Measurements from ENCODE around the gene NOX5. TPM values are rescaled to one million over a fixed set of nuclear protein-coding genes. Genes with fewer than 3 reads are reported as not detected.

NOX5 gene
- total and polyA plus RNA-seq, 2 of the 13 experiments (the other 11 are each of a cell fraction or from before 2014, with no cell fraction given): not detected

DNA sequence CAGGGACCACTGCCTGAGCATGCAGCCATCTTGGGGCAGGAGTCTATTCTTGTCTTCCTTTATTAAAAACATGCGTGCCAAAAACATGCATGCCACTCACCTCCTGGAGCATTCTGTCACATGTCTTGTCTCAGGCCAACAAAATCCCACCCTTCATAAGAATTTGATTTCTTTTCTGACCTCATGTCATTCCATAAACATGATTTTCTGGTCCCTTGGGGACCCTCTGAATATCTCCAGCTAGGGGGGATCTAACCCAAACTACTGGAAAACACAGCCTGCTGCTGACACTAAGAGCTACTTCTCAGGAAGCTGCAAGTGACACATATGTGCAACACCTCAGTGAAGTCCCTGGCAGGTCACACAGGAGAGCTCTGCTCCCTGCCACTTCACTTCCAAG is 26.8 kb upstream of the NOX5 start:
- H3K4me2 ChIP-seq (ENCODE audit: low read depth, low read length): no peak overlapping the region
- H2AFZ ChIP-seq (ENCODE audit: low read length): no peak overlapping the region
- ATAC-seq: no peak
- no peaks in the 10 kb centered on the region for H3K9me3 ChIP-seq (ENCODE audit: low read length)
- CTCF ChIA-PET (ENCODE audit: low intra/inter-chr PET ratio, low total read pairs): no interaction called here
- no peak for TF ChIP-seq KLF16 (CRISPR knock-in tag; IDR thresholded peaks at IDR 0.05)
- TF ChIP-seq ZNF629 (CRISPR knock-in tag; conservative IDR thresholded peaks at IDR 0.05): no peak
- TF ChIP-seq ONECUT2 (CRISPR knock-in tag; IDR thresholded peaks at IDR 0.05): no peak
- TF ChIP-seq SATB2 (CRISPR knock-in tag; IDR thresholded peaks at IDR 0.05): no peak
- TF ChIP-seq HNRNPUL1 (IDR thresholded peaks at IDR 0.05; ENCODE audit: low read depth, low read length): no peak
- TF ChIP-seq HHEX (CRISPR knock-in tag; IDR thresholded peaks at IDR 0.05): no peak
- no peaks in the 10 kb centered on the region for H3K4me1 ChIP-seq (ENCODE audit: insufficient read depth, low read length)
- H4K20me1 ChIP-seq (ENCODE audit: insufficient read depth, low read length): no peaks in the 10 kb centered on the region
- DNase-seq (ENCODE audit: low spot score): no peak
- no peak overlapping the region for H3K4me3 ChIP-seq (replicated peaks in 1 of 3; ENCODE audit: insufficient read depth in 1 of 3, low read depth in 2 of 3, low read length in 3 of 3)
- WGBS (ENCODE audit: low lambda C conversion rate): 82% methylated on average over 1 of the region's 1 CpG
- no peak for FAIRE-seq
- intact Hi-C loops (cut with micrococcal nuclease; ENCODE audit: unreplicated experiment) (no loop called here), in situ Hi-C loops (cut with HindIII; ENCODE audit: extremely low pct_ligation_motif_present, low pct_unique_long_range_greater_than_20kb) (no loop called here)
- H3K27ac ChIP-seq (ENCODE audit: extremely low read length, insufficient read depth, low read length): no peak overlapping the region
- BruUV-seq (replicated peaks): no TSS peak
- no peak overlapping the region for H3K9ac ChIP-seq (ENCODE audit: insufficient read depth, low read depth, low read length)
- POLR2A ChIA-PET: no interaction called here
- no peaks in the 10 kb centered on the region for H3K36me3 ChIP-seq (replicated peaks in 1 of 2; ENCODE audit: control insufficient read depth in 1 of 2, insufficient read depth in 2 of 2, low read length in 2 of 2)
- H3K79me2 ChIP-seq (ENCODE audit: insufficient read depth, low read length): no peaks in the 10 kb centered on the region
- H3K27me3 ChIP-seq (ENCODE audit: control insufficient read depth in 1 of 2, insufficient read depth in 2 of 2, low read length in 2 of 2): peaks cover 0 to 6% of the 10 kb centered on the region in 2 experiments; a peak in 1 of 5 replicates

DNA sequence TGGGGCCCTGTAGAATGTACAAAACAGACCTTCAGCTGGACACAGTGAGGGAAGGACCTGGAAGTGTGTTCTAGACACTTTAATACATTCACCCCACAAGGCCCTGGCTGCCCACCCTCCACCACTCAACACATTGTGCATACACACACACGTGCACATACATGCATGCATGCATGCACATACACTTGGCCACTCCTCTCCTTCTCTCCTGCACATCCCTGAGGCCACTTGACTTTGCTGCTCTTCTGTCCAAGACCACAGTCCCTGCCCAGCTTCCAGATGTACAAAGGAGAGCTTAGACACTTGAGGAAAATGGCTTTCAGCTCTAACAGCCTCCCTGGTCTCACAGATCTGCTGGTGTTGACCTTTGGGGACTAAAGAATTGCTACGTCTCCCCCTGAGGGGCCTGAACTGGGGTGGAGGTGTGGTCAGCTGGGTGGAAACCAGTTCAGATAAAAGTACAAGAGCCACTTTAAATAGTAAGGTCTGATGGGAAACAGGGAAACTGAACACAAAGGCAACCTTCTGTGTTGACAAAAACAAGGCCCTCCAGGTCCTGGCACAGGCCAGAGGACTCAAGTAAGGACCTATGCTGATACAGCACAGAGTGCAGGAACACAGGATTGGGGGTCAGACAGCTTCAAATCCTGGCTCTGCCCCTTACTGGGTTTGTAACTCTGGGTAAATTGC is 24.8 kb upstream of the NOX5 start:
- Histone ChIP-seq H3K9me3 (ENCODE audit: low read length) (no peaks in the 10 kb centered on the region), H3K4me3 (replicated peaks in 1 of 3; ENCODE audit: insufficient read depth in 1 of 3, low read depth in 2 of 3, low read length in 3 of 3) (no peak overlapping the region), H3K79me2 (ENCODE audit: insufficient read depth, low read length) (no peaks in the 10 kb centered on the region), H3K27me3 (ENCODE audit: control insufficient read depth in 1 of 2, insufficient read depth in 2 of 2, low read length in 2 of 2) (0 out of 5 replicates have a peak, but pooled peaks cover 0 to 6% of the 10 kb centered on the region in 2 experiments), H3K4me1 (ENCODE audit: insufficient read depth, low read length) (no peaks in the 10 kb centered on the region), H2AFZ (ENCODE audit: low read length) (no peak overlapping the region), H3K36me3 (replicated peaks in 1 of 2; ENCODE audit: control insufficient read depth in 1 of 2, insufficient read depth in 2 of 2, low read length in 2 of 2) (no peaks in the 10 kb centered on the region), H3K4me2 (ENCODE audit: low read depth, low read length) (no peak overlapping the region), H4K20me1 (ENCODE audit: insufficient read depth, low read length) (no peaks in the 10 kb centered on the region), H3K27ac (ENCODE audit: extremely low read length, insufficient read depth, low read length) (no peak overlapping the region), H3K9ac (ENCODE audit: insufficient read depth, low read depth, low read length) (no peak overlapping the region)
- FAIRE-seq (no peak), ATAC-seq (no peak), DNase-seq (ENCODE audit: low spot score) (no peak)
- BruUV-seq (replicated peaks): no TSS peak
- POLR2A ChIA-PET: no interaction called here
- 0% methylated on average over 2 of the region's 2 CpGs for WGBS (ENCODE audit: low lambda C conversion rate)
- in situ Hi-C loops (cut with HindIII; ENCODE audit: extremely low pct_ligation_motif_present, low pct_unique_long_range_greater_than_20kb) (no loop called here), intact Hi-C loops (cut with micrococcal nuclease; ENCODE audit: unreplicated experiment) (no loop called here)
- CTCF ChIA-PET (ENCODE audit: low intra/inter-chr PET ratio, low total read pairs): no interaction called here
- TF ChIP-seq ATF7-NPFF (CRISPR knock-in tag; IDR thresholded peaks at IDR 0.05; ENCODE audit: low read depth) (no peak), ZBTB20 (CRISPR knock-in tag; IDR thresholded peaks at IDR 0.05; ENCODE audit: borderline replicate concordance, low read depth) (no peak), MAF1 (CRISPR knock-in tag; IDR thresholded peaks at IDR 0.05; ENCODE audit: borderline replicate concordance) (no peak), CREM (IDR thresholded peaks at IDR 0.05) (no peak), CREM (CRISPR knock-in tag; IDR thresholded peaks at IDR 0.05) (no peak), NFKBIZ (CRISPR knock-in tag; IDR thresholded peaks at IDR 0.05) (no peak), TBL1XR1 (IDR thresholded peaks at IDR 0.05; ENCODE audit: borderline replicate concordance, low read length, partially characterized antibody) (no peak), ZNF326 (CRISPR knock-in tag; IDR thresholded peaks at IDR 0.05; ENCODE audit: borderline replicate concordance) (no peak)
- TF ChIP-seq, protein P1, sequence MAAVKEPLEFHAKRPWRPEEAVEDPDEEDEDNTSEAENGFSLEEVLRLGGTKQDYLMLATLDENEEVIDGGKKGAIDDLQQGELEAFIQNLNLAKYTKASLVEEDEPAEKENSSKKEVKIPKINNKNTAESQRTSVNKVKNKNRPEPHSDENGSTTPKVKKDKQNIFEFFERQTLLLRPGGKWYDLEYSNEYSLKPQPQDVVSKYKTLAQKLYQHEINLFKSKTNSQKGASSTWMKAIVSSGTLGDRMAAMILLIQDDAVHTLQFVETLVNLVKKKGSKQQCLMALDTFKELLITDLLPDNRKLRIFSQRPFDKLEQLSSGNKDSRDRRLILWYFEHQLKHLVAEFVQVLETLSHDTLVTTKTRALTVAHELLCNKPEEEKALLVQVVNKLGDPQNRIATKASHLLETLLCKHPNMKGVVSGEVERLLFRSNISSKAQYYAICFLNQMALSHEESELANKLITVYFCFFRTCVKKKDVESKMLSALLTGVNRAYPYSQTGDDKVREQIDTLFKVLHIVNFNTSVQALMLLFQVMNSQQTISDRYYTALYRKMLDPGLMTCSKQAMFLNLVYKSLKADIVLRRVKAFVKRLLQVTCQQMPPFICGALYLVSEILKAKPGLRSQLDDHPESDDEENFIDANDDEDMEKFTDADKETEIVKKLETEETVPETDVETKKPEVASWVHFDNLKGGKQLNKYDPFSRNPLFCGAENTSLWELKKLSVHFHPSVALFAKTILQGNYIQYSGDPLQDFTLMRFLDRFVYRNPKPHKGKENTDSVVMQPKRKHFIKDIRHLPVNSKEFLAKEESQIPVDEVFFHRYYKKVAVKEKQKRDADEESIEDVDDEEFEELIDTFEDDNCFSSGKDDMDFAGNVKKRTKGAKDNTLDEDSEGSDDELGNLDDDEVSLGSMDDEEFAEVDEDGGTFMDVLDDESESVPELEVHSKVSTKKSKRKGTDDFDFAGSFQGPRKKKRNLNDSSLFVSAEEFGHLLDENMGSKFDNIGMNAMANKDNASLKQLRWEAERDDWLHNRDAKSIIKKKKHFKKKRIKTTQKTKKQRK (IDR thresholded peaks at IDR 0.05; ENCODE audit: low read length): no peak
- TF ChIP-seq, protein P2, sequence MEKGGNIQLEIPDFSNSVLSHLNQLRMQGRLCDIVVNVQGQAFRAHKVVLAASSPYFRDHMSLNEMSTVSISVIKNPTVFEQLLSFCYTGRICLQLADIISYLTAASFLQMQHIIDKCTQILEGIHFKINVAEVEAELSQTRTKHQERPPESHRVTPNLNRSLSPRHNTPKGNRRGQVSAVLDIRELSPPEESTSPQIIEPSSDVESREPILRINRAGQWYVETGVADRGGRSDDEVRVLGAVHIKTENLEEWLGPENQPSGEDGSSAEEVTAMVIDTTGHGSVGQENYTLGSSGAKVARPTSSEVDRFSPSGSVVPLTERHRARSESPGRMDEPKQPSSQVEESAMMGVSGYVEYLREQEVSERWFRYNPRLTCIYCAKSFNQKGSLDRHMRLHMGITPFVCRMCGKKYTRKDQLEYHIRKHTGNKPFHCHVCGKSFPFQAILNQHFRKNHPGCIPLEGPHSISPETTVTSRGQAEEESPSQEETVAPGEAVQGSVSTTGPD (CRISPR knock-in tag; IDR thresholded peaks at IDR 0.05): no peak
